Measurements from ENCODE around the gene FBLN1. TPM values are rescaled to one million over a fixed set of nuclear protein-coding genes. Genes with fewer than 3 reads are reported as not detected.

Gene FBLN1
- polyA plus RNA-seq, 1 experiment = 1,033 TPM

DNA sequence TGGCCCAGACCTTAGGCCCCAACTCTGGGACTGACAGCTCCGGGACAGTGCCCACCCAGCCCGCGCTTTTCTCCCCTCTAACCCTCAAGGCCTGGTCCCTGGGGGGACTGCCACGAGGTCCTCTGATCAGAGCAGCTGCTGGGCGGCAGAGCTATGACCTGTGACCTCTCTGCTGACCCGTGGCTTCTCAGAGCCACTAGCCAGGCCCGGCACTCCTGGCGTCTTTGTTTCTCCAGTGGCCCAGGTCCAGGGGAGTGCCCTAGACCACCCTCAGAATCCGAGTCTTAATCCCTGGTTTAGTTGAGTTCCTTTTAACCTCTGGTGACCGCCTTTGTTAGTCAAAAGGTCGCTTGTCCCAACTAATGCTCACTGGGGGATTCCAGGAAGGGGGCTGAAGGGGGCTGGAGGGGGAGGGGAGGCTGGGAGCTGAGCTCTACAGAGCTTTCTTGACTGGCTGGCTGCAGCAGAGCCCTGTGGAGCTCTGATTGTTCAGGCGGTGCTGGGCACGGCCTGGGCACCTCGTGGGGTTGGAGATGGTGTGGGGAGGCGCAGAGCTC, 1.2 kb downstream of the FBLN1 start:
- ChIA-PET CTCF (interaction anchor here (0.8 to 6.6 kb wide), 5 partner anchors 11 to 62 kb away, joined by 3 to 46 read pairs (median 14); no protein-coding TSS in a partner anchor), POLR2A (interaction anchor here (0.7 kb wide), 2 partner anchors 10 to 51 kb away, joined by 3 to 20 read pairs; no protein-coding TSS in a partner anchor)
- Histone ChIP-seq H3K4me3 (ENCODE audit: low read depth, low read length) (peak overlapping the region; percentile 99), H3K36me3 (ENCODE audit: control insufficient read depth, insufficient read depth, low read length) (peaks cover 30% of the 10 kb centered on the region), H3K27me3 (ENCODE audit: control insufficient read depth, insufficient read depth, low read length) (no peaks in the 10 kb centered on the region)
- TF ChIP-seq, protein P1, sequence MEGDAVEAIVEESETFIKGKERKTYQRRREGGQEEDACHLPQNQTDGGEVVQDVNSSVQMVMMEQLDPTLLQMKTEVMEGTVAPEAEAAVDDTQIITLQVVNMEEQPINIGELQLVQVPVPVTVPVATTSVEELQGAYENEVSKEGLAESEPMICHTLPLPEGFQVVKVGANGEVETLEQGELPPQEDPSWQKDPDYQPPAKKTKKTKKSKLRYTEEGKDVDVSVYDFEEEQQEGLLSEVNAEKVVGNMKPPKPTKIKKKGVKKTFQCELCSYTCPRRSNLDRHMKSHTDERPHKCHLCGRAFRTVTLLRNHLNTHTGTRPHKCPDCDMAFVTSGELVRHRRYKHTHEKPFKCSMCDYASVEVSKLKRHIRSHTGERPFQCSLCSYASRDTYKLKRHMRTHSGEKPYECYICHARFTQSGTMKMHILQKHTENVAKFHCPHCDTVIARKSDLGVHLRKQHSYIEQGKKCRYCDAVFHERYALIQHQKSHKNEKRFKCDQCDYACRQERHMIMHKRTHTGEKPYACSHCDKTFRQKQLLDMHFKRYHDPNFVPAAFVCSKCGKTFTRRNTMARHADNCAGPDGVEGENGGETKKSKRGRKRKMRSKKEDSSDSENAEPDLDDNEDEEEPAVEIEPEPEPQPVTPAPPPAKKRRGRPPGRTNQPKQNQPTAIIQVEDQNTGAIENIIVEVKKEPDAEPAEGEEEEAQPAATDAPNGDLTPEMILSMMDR (IDR thresholded peaks at IDR 0.05; ENCODE audit: insufficient read depth, low read depth, low read length) = no peak
- DNase-seq (ENCODE audit: low read depth) = no peak

GRCh38 chr22:45504373-45505341, 2.0 kb downstream of the FBLN1 start:
- CTCF ChIA-PET = interaction anchor here (3.4 to 6.6 kb wide), 3 partner anchors 10 to 63 kb away, joined by 14 to 46 read pairs (median 19); no protein-coding TSS in a partner anchor
- Histone ChIP-seq H3K27me3 (ENCODE audit: control insufficient read depth, insufficient read depth, low read length) (no peaks in the 10 kb centered on the region), H3K4me3 (ENCODE audit: low read depth, low read length) (peak overlapping the region; percentile 99), H3K36me3 (ENCODE audit: control insufficient read depth, insufficient read depth, low read length) (peaks cover 37% of the 10 kb centered on the region)
- POLR2A ChIA-PET = interaction anchor here (0.5 to 0.7 kb wide), 2 partner anchors 11 to 182 kb away, joined by 6 to 20 read pairs; no protein-coding TSS in a partner anchor
- no peak for DNase-seq (ENCODE audit: low read depth)
- TF ChIP-seq, protein P1 (IDR thresholded peaks at IDR 0.05; ENCODE audit: insufficient read depth, low read depth, low read length) = no peak

- Histone ChIP-seq H3K4me3 (ENCODE audit: low read depth, low read length) (peak overlapping the region; percentile 99), H3K36me3 (ENCODE audit: control insufficient read depth, insufficient read depth, low read length) (peaks cover 42% of the 10 kb centered on the region), H3K27me3 (ENCODE audit: control insufficient read depth, insufficient read depth, low read length) (no peaks in the 10 kb centered on the region)
- ChIA-PET POLR2A (interaction anchor here (0.6 kb wide), 1 partner anchor 28 kb away, joined by 15 read pairs; no protein-coding TSS in a partner anchor), CTCF (interaction anchor here (3.4 to 6.6 kb wide), 3 partner anchors 8 to 64 kb away, joined by 14 to 46 read pairs (median 19); no protein-coding TSS in a partner anchor)
- TF ChIP-seq, protein P1 (IDR thresholded peaks at IDR 0.05; ENCODE audit: insufficient read depth, low read depth, low read length) = no peak
- no peak for DNase-seq (ENCODE audit: low read depth)
These were observed 3.5 kb downstream of the FBLN1 start for GRCh38 chr22:45505991-45506747.

GRCh38 chr22:45506816-45507360, 4.2 kb downstream of the FBLN1 start:
- DNase-seq (ENCODE audit: low read depth) = no peak
- H3K4me3 ChIP-seq (ENCODE audit: low read depth, low read length) = peak overlapping the region; percentile 99
- POLR2A ChIA-PET = interaction anchor here (0.6 kb wide), 1 partner anchor 27 kb away, joined by 15 read pairs; no protein-coding TSS in a partner anchor
- TF ChIP-seq, protein P1 (IDR thresholded peaks at IDR 0.05; ENCODE audit: insufficient read depth, low read depth, low read length) = no peak
- CTCF ChIA-PET = interaction anchor here (4.3 to 6.6 kb wide), 2 partner anchors 8 to 45 kb away, joined by 19 to 46 read pairs; no protein-coding TSS in a partner anchor
- no peaks in the 10 kb centered on the region for H3K27me3 ChIP-seq (ENCODE audit: control insufficient read depth, insufficient read depth, low read length)
- peaks cover 42% of the 10 kb centered on the region for H3K36me3 ChIP-seq (ENCODE audit: control insufficient read depth, insufficient read depth, low read length)

All from BJ (cell line).